GM12864 (cell line): Measurements from ENCODE around the gene QSOX1.

Experiments used
- DNase-seq: peaks from one replicate; pipeline ENCODE4 v3.0.0-alpha.2; 2011; ENCODE audit warnings: low read depth
- H3K4me3 ChIP-seq: 2 replicates; pipeline ENCODE4 v1.5.1; 2011; ENCODE audit warnings: mild to moderate bottlenecking, low read depth, low read length, control low read depth
- TF ChIP-seq, protein P1 (sequence below): IDR thresholded peaks from 2 replicates; pipeline ENCODE4 v1.5.1; 2011; ENCODE audit warnings: low read depth, mild to moderate bottlenecking, moderate library complexity, low read length, control low read depth, inconsistent platforms; ENCODE audit errors: missing control alignments

QSOX1 gene

DNA sequence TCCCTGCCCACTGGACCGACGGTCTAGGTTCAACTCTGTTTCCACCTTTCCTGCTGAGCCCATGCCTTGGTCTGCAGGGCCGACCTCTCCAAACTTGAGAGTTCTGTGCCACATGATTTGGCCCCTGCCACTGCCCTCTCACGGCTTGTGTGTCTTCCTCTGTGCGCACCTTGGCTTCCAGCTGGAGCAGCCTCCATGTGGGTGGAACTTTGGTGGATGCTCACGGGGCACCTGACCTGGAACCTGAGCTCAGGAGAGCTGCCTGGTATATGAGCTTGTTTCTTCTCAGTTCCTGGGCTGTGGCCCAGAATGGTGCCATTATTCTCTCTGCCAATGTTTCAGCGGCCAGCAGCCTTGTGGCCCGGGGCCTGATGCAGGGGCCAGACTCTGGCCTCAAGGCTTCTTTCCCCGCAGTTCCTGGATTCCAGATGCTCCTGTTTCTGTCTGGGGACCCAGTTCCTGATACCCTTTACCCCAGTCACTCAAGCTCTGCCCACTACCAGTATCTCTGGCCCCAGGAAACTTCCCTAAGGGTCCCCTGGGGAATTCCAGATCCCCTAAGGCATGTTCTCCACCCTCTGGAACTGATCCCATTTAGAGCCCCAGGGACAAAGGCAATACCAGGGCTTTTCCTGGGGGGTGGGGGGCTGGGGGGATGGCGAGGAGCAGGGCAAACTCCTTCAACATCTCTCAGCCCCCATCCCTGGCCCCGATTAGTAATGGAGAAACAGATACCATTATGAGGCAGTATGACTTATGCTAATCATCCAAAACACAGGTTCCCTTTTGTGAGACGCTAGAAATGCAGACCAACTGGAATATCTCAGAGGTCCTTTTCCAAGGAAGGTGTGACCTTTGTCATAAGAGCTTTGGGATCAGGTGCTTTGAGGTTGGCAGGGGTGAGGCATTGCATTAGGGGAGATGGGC, 11.1 kb downstream of the QSOX1 start:
- TF ChIP-seq, protein P1, sequence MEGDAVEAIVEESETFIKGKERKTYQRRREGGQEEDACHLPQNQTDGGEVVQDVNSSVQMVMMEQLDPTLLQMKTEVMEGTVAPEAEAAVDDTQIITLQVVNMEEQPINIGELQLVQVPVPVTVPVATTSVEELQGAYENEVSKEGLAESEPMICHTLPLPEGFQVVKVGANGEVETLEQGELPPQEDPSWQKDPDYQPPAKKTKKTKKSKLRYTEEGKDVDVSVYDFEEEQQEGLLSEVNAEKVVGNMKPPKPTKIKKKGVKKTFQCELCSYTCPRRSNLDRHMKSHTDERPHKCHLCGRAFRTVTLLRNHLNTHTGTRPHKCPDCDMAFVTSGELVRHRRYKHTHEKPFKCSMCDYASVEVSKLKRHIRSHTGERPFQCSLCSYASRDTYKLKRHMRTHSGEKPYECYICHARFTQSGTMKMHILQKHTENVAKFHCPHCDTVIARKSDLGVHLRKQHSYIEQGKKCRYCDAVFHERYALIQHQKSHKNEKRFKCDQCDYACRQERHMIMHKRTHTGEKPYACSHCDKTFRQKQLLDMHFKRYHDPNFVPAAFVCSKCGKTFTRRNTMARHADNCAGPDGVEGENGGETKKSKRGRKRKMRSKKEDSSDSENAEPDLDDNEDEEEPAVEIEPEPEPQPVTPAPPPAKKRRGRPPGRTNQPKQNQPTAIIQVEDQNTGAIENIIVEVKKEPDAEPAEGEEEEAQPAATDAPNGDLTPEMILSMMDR, result no peak
- no peak overlapping the region for H3K4me3 ChIP-seq
- no peak for DNase-seq

DNA sequence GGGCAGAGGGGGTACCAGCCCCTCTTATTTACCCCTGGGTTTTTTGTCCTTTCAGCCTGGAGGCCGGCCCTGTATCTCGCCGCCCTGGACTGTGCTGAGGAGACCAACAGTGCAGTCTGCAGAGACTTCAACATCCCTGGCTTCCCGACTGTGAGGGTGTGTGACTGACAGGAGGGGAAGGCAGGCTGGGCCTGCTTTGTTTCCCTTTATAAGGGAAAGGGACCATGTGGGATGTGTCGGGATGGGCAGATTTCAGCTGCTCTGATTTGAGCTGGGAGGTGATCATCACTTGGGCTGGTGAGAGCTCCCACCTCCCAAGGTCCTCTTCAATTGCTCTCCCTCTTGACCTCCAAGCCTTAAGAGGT, 11.7 kb downstream of the QSOX1 start:
- H3K4me3 ChIP-seq, result no peak overlapping the region
- TF ChIP-seq, protein P1, result no peak
- no peak for DNase-seq

DNA sequence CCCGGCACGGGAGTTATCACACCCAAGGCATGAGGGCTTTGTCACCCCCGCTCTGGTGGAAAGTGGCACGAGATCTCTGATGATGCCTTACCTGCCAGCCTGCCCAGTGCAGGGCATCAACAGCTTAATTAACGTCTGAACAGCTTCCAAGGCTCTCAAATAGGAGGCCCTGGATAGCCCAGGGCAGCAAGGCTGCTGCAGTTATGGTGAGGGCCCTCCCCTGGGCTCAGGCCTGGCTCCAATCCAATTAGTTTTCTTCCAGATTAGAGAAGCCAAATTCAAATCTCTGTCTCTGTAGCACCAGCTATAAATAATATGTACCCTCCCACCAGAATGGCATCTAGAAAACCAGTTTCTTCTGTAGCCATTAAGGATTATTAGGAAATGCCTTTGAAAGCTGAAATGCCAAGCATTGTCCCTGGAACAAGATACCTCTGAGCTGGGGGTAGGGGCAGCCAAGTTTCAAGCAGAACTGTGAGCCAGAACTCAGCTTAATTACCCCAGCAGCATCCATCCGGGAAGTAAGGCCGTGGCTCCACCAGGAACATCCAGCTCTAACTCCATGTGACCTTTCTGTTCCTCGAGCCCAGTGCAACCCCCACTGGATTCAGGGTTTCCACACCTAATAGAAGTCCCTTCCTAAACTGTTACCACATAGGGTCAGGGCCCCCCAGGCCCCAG, 12.5 kb downstream of the QSOX1 start:
- H3K4me3 ChIP-seq, result no peak overlapping the region
- no peak for DNase-seq
- TF ChIP-seq, protein P1, result no peak

DNA sequence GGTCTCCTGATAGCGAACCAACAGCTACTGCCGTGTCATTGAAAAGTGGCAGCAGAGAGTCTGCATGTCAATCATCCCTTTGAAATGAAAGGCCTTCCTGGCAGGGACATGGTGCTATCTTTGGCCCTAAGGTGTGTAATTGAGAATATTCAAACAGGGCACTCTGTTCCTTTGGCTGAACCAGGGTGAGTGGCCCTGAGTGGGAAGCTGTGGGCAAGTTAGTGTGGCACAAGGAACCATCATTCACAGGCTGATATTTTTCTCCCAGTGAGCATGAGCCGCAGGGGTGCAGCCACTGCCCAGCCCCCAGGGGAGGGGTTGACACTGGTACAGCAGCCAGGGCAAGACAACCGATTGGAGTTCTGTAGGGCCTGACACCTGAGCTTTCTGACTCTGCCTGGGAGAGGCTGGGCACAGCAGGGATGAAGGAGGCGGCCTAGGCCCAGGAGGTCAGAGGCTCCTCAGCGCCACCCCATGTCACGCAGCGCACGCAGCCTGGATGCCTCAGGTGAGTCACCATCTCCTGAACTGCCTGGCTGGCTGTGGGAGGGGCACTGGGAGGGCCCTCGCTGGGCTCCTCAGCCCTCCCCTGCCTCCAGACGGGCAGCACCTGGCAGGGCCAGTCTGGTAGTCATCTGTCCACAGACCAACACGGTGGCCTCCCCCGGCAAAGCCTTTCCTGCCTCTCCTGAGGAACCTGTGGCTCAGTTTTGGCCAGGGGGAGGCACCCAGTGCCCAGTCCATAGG, 13.2 kb downstream of the QSOX1 start:
- TF ChIP-seq, protein P1, result no peak

DNA sequence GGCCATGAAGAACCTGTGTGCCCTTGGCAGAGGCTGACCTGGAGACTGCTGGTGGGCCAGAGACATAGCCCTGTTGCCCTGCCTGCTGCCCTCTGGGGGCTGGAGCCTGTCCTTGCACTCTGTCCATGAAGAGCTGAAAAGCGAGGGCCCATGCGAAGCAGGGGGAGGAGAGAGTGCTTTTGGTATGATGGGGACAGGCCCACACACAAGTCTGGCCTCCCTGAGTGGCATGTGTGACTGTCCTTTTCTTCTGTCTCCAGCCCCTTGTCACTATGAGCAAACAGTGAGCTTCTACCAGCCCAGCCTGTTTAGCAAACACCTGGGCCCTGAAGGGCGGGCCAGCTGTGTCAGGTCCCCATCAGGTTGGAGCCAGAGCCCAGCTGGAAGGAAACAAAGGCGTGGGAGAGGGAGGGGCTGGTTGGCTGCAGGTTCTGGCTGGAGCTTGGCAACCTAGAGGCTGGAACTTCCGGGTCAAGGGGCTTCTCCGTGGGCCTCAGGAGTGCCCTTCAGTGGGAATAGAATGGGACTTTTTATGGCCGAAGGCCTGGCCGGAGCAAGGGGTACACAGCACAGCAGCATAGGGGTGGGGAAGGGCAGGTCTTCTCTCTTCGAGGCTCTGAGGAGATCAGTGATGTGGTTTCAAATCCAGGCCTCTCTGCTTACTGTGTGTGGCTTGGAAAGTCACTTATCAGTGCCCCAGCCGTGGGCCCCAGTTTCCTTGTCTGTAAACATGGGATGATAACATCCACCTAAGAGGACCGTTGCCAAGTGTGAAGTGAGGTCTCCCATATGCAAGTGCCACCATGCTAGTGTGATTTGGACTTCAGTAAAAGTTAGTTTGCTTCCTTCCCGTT, 14.3 kb downstream of the QSOX1 start:
- H3K4me3 ChIP-seq, result no peak overlapping the region
- TF ChIP-seq, protein P1, result peak; percentile 73
- DNase-seq, result no peak

More for the DNA sequence above, 13.2 kb downstream of the QSOX1 start:
- no peak for DNase-seq
- no peak overlapping the region for H3K4me3 ChIP-seq

DNA sequence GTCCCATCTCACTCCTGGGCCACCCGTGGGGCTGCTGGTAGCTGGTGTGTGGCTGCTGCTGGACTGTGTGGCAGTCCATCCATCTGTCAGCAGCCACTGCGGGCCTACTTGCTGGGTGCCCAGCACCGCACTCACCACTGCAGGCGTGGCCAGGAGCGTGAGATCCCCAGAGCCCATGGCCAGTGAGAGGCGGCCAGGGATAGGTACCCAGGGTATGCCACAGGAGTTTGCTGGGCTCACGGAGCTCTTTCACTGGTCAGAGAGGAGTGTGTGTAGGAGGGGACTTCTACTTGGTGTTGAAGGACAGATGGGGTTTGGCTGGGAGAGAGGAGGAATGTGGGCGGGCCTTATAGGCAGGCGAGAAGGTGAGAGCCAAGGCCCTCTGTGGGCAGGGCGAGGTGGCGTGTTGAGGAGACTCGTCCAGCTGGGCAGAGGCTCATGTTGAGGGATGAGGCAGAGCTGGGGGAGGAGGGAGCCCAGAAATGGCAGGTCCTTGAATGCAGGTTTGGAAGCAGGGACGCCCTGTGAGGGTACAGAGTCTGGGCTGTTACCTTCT, 15.0 kb downstream of the QSOX1 start:
- H3K4me3 ChIP-seq, result no peak overlapping the region
- DNase-seq, result no peak
- TF ChIP-seq, protein P1, result no peak
